Panc1 (cell line): Measurements from ENCODE around the gene P2RY14. TPM values are rescaled to one million over a fixed set of nuclear protein-coding genes. Genes with fewer than 3 reads are reported as not detected.

ENCODE experiments used
- ATAC-seq: fragments of 200-7000 bp; cut with Tn5 transposase; 2 replicates; pipeline ENCODE4 v1.9.1; 2020; ENCODE audit warnings: mild to moderate bottlenecking, moderate library complexity
- BruUV-seq: library from RNA; stranded (reverse); fragments of 400-500 nt; replicated peaks from 2 replicates; lab custom pipeline; 2021; lab: Mats Ljungman, UMichigan
- CTCF ChIA-PET: fragments of 300-600 bp; sonication (Branson Sonifier 250); formaldehyde crosslinking; loops from one replicate; lab custom pipeline; 2022; ENCODE audit warnings: antibody characterized with exemption; lab: Charles Lee
- POLR2A ChIA-PET: fragments of 300-600 bp; sonication (Branson Sonifier 250); formaldehyde crosslinking; loops from one replicate; lab custom pipeline; 2022; ENCODE audit warnings: antibody characterized with exemption; lab: Charles Lee
- DNase-seq: peaks from one replicate; pipeline ENCODE4 v3.0.0-alpha.2; 2010; ENCODE audit warnings: low read depth, low spot score
- H3K27ac ChIP-seq: 2 replicates; pipeline ENCODE4 v1.5.1; 2011; ENCODE audit warnings: mild to moderate bottlenecking, low read length, inconsistent platforms
- H3K27me3 ChIP-seq: fragments of 200-500 bp; sonication (Bioruptor generic); 2 replicates; pipeline ENCODE4 v1.6.0; 2014; ENCODE audit warnings: low read length, inconsistent platforms; ENCODE audit not compliant: control insufficient read depth, insufficient read depth
- H3K36me3 ChIP-seq: fragments of 200-500 bp; sonication (Bioruptor generic); 2 replicates; pipeline ENCODE4 v1.5.1; 2014; ENCODE audit warnings: inconsistent platforms, mild to moderate bottlenecking, low read length, moderate library complexity; ENCODE audit not compliant: control insufficient read depth, insufficient read depth
- H3K4me1 ChIP-seq: 2 replicates; pipeline ENCODE4 v1.5.1; 2011; ENCODE audit warnings: inconsistent platforms, mild to moderate bottlenecking, low read length, moderate library complexity; ENCODE audit not compliant: control insufficient read depth, insufficient read depth
- H3K4me3 ChIP-seq, 2 experiments: 2 replicates each; pipeline ENCODE4 v1.5.1; 2011 to 2012; ENCODE audit warnings: low read depth in 2 of 2, low read length in 2 of 2, mild to moderate bottlenecking in 2 of 2, inconsistent platforms in 1 of 2, moderate library complexity in 1 of 2
- H3K9me3 ChIP-seq: fragments of 200-500 bp; sonication (Bioruptor generic); 2 replicates; pipeline ENCODE4 v1.5.1; 2014; ENCODE audit warnings: low read depth, mild to moderate bottlenecking, inconsistent platforms, low read length, moderate library complexity; ENCODE audit not compliant: control insufficient read depth, insufficient read depth
- POLR2AphosphoS5 ChIP-seq: IDR thresholded peaks from 2 replicates; pipeline ENCODE4 v1.6.1; 2012; ENCODE audit warnings: mild to moderate bottlenecking, low read depth, low read length, moderate library complexity
- SIN3A ChIP-seq: IDR thresholded peaks from 2 replicates; pipeline ENCODE4 v1.6.1; 2012; ENCODE audit warnings: low read depth, mild to moderate bottlenecking, low read length, moderate library complexity, borderline replicate concordance; ENCODE audit not compliant: insufficient read depth
- TCF7L2 ChIP-seq: IDR thresholded peaks from 2 replicates; pipeline ENCODE4 v1.6.1; 2011; ENCODE audit warnings: mild to moderate bottlenecking, low read depth, low read length, inconsistent platforms
- in situ Hi-C: cut with HindIII; loops from 2 replicates; pipeline ENCODE4 v1.10.0; 2016; ENCODE audit warnings: low sequenced_read_pairs, low pct_unique_long_range_greater_than_20kb
- intact Hi-C: fragments of 100-400 bp; cut with micrococcal nuclease; formaldehyde crosslinking; loops from one replicate; pipeline ENCODE4 v1.10.0; 2022; ENCODE audit not compliant: unreplicated experiment
- total RNA-seq: library from RNA; stranded (reverse); gene quantifications from one replicate; pipeline ENCODE4 v1.2.1, GENCODE V29; 2021; ENCODE audit not compliant: unreplicated experiment
- TF ChIP-seq, protein P1 (sequence below): fragments of 450-650 bp; IDR thresholded peaks from 2 replicates; pipeline ENCODE4 v1.5.1; 2017; ENCODE audit warnings: mild to moderate bottlenecking
- TF ChIP-seq, protein P2 (sequence below), 2 experiments: IDR thresholded peaks; 2 replicates each; pipeline ENCODE4 v1.6.1; 2011 to 2012; ENCODE audit warnings: low read depth in 2 of 2, control low read depth in 1 of 2, low read length in 1 of 2, mild to moderate bottlenecking in 1 of 2, moderate library complexity in 1 of 2; ENCODE audit not compliant: insufficient read depth in 1 of 2

Gene P2RY14
- total RNA-seq, 1 experiment from 2014 or later, result not detected

- ChIA-PET CTCF (no interaction called here), POLR2A (no interaction called here)
- intact Hi-C loops (no loop called here), in situ Hi-C loops (no loop called here)
- DNase-seq, result no peak
- Histone ChIP-seq H3K4me3 (no peak within 1 kb of the TSS), H3K4me1 (no peaks in the 10 kb centered on the region), H3K27ac (no peak within 1 kb of the TSS), H3K36me3 (no peaks in the 10 kb centered on the region), H3K9me3 (no peaks in the 10 kb centered on the region), H3K27me3 (no peaks in the 10 kb centered on the region)
- ATAC-seq, result no peak
- no TSS peak for BruUV-seq
- TF ChIP-seq, protein P1, sequence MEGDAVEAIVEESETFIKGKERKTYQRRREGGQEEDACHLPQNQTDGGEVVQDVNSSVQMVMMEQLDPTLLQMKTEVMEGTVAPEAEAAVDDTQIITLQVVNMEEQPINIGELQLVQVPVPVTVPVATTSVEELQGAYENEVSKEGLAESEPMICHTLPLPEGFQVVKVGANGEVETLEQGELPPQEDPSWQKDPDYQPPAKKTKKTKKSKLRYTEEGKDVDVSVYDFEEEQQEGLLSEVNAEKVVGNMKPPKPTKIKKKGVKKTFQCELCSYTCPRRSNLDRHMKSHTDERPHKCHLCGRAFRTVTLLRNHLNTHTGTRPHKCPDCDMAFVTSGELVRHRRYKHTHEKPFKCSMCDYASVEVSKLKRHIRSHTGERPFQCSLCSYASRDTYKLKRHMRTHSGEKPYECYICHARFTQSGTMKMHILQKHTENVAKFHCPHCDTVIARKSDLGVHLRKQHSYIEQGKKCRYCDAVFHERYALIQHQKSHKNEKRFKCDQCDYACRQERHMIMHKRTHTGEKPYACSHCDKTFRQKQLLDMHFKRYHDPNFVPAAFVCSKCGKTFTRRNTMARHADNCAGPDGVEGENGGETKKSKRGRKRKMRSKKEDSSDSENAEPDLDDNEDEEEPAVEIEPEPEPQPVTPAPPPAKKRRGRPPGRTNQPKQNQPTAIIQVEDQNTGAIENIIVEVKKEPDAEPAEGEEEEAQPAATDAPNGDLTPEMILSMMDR, result no peak
- TF ChIP-seq, protein P2, sequence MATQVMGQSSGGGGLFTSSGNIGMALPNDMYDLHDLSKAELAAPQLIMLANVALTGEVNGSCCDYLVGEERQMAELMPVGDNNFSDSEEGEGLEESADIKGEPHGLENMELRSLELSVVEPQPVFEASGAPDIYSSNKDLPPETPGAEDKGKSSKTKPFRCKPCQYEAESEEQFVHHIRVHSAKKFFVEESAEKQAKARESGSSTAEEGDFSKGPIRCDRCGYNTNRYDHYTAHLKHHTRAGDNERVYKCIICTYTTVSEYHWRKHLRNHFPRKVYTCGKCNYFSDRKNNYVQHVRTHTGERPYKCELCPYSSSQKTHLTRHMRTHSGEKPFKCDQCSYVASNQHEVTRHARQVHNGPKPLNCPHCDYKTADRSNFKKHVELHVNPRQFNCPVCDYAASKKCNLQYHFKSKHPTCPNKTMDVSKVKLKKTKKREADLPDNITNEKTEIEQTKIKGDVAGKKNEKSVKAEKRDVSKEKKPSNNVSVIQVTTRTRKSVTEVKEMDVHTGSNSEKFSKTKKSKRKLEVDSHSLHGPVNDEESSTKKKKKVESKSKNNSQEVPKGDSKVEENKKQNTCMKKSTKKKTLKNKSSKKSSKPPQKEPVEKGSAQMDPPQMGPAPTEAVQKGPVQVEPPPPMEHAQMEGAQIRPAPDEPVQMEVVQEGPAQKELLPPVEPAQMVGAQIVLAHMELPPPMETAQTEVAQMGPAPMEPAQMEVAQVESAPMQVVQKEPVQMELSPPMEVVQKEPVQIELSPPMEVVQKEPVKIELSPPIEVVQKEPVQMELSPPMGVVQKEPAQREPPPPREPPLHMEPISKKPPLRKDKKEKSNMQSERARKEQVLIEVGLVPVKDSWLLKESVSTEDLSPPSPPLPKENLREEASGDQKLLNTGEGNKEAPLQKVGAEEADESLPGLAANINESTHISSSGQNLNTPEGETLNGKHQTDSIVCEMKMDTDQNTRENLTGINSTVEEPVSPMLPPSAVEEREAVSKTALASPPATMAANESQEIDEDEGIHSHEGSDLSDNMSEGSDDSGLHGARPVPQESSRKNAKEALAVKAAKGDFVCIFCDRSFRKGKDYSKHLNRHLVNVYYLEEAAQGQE (IDR thresholded peaks at IDR 0.05; ENCODE audit: insufficient read depth in 1 of 2, low read depth in 2 of 2, low read length in 1 of 2), result no peak
- TF ChIP-seq TCF7L2 (no peak), SIN3A (no peak), POLR2AphosphoS5 (no peak)
Measured at GRCh38 chr3:151316267-151316991, 38.1 kb upstream of the P2RY14 start, which contains the start of gene GPR87. Gene GPR87, minus strand, starts transcription at chr3:151316820. Its CDS starts 16,720 bp downstream, at chr3:151300100.

- POLR2A ChIA-PET, result no interaction called here
- Histone ChIP-seq H3K27ac (no peak overlapping the region), H3K9me3 (no peaks in the 10 kb centered on the region), H3K4me3 (no peak overlapping the region), H3K4me1 (no peaks in the 10 kb centered on the region), H3K36me3 (no peaks in the 10 kb centered on the region), H3K27me3 (no peaks in the 10 kb centered on the region)
- TF ChIP-seq, protein P1, result no peak
- no peak for TF ChIP-seq TCF7L2
- no peak for TF ChIP-seq SIN3A
- TF ChIP-seq, protein P2 (IDR thresholded peaks at IDR 0.05; ENCODE audit: insufficient read depth in 1 of 2, low read depth in 2 of 2, low read length in 1 of 2), result no peak
- no peak for TF ChIP-seq POLR2AphosphoS5
- no peak for ATAC-seq
- intact Hi-C loops (no loop called here), in situ Hi-C loops (no loop called here)
- no peak for DNase-seq
- BruUV-seq, result no TSS peak
- CTCF ChIA-PET, result no interaction called here
Measured at GRCh38 chr3:151315846-151316245, 37.5 kb upstream of the P2RY14 start.
